HG02642 (cell line): ENCODE data around the gene CPLX1.

ENCODE experiments used
- ATAC-seq: cut with Tn5 transposase; IDR thresholded peaks from one replicate; pipeline ENCODE4 v1.9.1; 2021; ENCODE audit warnings: mild to moderate bottlenecking; ENCODE audit not compliant: unreplicated experiment, poor library complexity

Gene CPLX1

DNA sequence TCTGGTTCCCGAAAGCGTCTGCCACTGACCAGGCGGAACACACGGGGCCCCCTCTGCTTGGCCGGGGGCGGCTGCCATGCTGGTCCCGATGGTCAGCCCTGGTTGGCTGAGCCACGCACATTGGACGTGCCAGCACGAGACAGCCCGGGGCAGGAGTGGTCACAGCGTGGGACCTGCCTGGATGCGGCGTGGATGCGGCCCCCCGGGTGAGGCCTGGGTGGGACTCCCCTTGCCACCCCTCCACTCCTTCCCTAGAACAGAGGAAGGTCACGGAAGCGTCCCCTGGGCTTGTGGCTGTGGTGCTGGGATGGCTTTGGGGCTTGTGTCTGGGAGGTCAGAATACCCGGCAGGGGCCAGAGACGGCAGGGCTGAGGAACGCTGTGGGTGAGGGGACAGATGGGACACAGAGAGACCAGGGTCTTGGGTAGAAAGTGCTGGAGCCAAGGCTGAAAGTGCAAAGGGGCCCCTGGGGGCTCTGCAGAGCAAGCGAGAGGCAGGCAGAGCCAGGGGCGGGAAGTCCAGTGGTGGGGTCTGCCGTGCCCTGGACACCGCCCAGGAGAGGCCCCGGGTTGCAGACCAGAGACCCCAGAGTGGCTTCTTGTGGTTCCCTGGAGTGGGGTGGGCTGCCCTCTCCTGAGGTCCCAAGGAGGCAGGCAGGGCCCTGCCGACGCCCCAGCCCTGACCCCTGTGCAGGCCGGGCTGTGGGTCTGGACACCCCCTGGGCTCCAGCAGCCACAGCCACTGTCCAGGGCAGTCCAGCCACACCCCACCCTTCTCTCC is 8.6 kb upstream of the CPLX1 start:
- no peak for ATAC-seq

GRCh38 chr4:833731-834367 is 7.9 kb upstream of the CPLX1 start:
- ATAC-seq = no peak

GRCh38 chr4:833156-833555 is 7.2 kb upstream of the CPLX1 start:
- ATAC-seq = no peak

- no peak for ATAC-seq
Observed at GRCh38 chr4:832536-832935, 6.6 kb upstream of the CPLX1 start.

GRCh38 chr4:832108-832507 is 6.2 kb upstream of the CPLX1 start:
- no peak for ATAC-seq

GRCh38 chr4:831483-831805 is 5.5 kb upstream of the CPLX1 start:
- ATAC-seq = no peak

DNA sequence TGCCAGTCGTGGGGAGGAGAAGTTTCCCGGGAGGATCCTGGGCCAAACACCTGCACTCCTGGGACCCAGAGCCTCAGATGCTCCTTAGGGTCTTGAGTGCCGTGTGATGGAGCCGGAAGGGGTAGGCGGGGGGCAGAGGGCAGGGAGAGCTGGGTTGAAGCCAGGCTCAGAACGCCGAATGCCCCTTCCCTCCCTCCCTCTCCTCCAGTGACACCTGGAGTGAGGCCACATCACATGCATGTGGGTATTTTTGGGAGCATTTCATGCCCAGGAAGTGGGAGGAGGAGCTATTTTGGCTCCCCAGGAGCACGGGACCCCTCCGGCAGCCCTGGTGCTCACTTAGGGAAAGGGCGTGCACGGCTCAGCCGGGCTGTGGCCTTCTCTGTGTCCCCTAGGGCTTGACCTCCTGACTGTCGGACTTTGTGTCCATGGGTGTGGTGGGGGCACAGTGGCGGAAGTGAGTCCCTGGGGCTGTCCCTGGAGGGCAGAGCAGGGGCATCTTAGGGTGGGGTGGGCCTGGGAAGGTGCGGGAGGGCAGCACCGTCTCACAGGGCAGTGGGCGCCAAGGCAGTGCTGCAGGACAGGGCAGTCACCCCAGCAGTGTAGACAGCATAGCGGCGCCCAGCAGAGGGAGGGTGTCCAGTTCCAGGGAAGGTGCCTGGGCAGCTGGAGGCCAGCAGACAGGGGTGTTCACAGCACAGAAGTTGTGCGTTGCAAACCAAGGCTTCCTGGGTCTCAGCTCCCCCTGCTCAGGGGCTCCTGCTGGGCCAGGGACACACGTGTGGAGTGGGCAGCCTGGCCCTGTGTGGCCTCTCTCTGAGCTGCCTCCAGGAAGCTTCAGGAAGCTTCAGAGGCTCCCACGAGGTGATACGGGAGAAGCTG is 4.9 kb upstream of the CPLX1 start:
- ATAC-seq = no peak

DNA sequence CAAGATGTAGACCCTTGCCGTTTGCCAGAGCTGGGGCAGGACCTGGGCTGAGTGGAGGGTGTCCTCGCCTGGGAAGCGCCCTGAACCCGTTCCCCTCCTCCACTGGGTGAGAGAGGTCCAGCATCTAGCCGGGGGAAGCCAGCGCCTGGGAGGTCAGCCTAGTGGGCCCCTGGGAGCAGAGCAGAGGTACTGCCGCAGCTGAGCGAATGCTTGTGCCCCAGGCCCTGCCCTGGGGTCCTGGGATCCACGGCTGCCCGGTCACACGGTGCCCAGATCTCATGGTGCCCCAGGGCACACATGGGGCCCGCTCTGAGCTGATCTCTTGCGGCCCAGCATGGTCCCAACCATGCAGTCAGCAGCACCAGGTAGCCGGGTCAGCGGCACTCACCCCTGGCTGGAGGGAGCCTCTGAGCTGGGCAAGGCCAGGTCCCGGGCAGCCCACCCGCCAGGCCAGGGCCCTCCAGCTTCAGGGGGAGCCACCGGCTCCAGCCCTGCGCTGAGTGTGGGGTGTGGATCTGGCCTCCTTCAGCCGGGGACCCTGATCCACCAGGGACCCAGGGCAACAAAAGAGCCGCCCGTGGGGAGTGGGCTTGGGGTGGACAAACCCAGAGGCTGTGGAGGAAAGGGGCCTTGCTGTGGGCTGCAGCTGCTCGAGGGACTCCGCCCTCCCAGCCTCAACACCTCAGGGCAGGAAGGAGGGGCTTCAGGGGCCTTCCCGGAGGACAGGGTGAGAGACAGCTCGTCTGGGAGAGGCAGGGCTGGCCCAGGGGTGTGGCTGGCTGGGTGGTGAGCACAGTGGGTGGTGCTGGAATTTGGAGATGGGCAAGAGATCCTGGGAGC is 4.1 kb upstream of the CPLX1 start:
- ATAC-seq = no peak

DNA sequence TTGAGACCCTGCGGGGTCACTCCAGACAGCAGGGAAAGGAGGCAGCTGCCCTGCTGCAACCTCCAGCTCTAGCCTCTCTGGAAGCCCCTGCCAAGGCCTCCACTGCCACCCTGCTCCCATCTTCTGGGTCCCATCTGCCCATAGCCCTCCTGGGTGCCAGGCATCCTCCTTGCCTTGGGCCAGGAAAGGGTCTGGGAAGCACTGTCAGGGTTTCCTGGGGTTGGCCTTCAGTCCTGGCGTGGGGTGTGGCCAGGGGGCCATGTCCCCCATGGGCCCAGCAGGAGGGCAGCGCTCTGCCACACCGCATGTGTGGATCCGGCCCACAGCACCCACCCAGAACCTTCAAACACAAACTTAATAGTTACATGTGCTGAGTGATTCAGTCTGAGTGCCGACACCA is 3.4 kb upstream of the CPLX1 start:
- no peak for ATAC-seq

DNA sequence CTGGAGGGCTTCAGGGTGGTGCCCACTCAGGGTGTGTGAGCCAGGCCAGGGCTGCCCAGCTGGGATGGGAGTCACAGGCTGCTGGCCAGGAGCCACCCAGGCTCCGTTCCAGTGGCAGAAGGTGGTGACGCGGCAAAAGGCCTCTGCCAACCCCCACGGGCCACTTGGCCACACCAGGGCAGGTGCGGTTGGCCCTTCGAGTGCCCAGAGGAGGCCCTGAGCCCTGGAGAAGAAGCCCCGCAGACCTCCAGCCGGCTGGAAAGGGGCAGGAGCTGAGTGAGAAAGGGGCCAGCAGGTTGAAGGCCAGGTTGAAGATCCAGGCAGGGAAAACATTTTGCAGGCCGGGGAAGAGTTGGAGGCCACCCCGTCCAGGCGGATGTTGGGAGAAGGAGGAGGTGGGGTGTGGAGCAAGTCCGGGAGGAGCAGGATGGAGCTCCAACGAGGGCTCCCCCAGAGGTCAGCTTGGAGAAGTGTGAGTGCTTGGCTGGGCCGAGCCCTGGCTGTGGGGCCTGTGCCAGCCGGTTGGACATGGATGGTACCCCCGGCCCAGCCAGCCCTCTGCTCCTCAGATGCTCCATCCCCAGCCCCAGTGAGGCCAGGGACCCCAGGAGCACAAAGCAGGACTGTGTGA is 2.8 kb upstream of the CPLX1 start:
- no peak for ATAC-seq

GRCh38 chr4:827209-828081 is 1.5 kb upstream of the CPLX1 start:
- ATAC-seq = no peak

DNA sequence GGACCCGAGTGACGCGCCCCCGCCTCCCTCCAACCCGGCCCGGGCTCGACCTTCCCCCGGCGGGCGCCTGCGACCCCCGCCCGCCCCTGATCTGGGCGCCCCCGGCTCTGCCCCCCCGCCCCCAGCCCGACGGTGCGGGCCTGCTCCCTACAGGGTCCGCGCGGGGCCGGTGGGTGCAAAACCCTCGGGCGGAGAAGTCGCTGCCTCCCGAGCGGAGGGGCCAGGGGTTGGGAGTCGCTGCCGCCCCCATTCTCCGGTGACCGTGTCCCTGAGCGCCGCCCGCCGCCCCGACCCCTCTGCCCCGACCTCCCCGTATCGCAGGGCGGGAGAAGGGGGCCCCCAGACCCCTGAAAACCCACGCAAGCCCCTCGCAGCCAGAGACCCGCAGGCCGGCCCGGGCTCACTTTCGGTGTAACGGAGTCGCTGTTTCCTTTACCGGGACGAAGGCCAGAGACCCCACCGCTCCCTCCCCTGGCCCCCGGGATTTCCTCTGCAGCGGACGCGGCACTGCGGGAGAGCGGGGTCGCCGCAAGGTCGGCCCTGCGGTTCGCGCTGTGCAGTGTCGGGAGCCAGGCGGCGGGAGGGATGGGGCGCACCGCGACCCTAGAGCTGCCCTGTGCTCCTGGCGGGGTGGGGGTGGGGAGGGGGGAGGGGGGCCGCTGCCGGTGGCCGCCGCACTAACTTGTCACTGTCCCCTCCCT is 729 bp upstream of the CPLX1 start:
- no peak for ATAC-seq

- no peak for ATAC-seq
Observed at GRCh38 chr4:825063-825970, 612 bp downstream of the CPLX1 start.

DNA sequence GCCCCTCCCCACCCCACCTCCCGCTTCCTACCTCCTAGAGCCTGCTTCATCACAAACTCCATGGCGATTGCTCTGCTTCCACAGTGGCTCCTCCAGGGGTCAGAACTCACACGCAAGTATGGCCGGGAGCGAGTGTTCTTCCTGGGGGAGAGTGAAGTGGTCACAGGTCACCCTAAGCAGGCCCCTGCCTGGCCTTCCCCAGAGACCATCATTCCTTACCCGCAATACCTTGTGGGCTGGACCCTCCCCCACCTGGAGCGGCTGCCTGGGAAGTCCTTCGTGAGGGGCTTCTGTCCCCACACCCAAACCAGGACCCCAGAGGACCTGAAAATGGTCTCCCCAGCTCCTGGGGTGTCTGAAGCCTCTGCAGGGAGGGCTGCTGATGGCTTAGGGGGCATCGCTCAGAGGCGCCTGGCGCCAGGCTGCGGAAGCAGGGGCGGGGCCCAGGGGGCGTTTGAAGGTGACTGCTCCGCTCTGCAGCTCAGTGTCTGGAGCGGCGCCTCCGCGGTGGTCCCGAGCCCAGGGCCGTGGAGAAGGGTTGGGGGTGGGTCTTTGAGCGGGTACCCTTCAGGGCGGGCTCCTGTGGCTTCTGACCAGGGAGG is 1.4 kb downstream of the CPLX1 start:
- no peak for ATAC-seq

DNA sequence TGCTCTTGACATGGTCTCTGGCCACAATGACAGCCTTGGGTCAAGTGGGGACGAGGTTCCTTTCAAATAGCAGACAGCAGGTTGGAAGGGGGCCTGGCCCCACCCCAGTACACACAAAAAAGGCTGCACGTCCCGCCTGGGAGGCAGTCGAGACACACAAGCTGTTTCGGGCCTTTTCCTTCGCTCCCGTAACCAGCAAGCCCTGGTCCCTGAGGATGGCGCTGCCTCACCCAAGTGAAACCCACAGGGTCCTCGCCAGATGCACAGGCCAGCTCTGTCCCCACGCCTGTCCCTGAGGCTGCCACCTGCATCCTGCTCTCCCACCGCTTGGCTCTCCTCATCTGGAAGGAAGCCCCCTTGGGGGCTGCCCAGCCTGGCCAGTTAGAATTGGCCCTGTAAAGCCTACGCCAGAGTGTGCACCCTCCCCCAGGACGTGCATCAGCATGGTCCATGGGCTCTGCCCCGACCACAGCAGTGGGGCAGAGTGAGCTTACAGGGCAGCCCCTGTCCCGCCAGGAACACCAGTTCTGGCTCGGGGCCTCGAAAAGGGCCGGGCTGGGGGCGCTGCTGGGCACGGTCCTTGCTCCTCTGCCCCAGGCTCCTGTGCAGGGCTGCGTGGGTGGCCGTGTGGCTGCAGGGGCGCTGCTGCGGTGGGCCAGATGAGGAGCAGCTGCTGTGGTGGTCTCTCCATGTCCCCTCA is 2.0 kb downstream of the CPLX1 start:
- no peak for ATAC-seq

DNA sequence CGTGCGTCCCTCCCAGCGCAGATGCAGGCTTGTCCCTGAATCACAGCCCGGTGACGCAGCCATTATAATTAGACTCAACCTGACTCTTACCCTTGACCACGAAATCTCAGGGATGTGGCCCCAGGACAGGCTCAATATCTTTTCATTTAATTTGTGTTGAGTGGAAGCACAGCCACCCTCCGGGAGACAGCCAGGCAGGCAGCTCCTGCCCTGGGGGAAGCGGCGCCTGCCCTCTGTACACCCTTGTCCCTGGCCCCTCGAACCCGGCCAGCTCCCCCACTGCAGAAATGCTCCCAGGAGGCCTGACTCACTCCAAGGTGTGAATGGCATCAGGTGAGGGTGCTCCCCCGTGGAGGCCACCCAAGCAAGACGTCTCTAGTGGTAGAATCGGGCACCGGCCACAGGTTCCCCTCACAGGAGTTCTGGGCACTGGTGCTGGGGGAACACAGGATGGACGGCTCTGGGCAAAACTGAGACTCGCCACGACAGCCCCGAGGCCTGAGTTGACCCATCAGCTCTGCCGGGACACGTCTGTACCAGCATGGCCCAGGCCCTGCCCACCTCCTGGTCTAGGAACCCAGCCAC is 2.7 kb downstream of the CPLX1 start:
- ATAC-seq = no peak
